Lower leg skin (tissue), 3 donors: ENCODE results near the gene ANKRD13A.

Experiments used
- POLR2A ChIP-seq, 2 donors: fragments of 450-650 bp; IDR thresholded peaks; one replicate each; pipeline ENCODE4 v1.6.1; 2016 to 2017; ENCODE audit warnings: antibody characterized with exemption in 2 of 2, mild to moderate bottlenecking in 1 of 2, moderate library complexity in 1 of 2
- TF ChIP-seq, protein P1 (sequence below), 3 donors: fragments of 450-650 bp; IDR thresholded peaks; one replicate each; pipeline ENCODE4 v1.5.1; 2016; ENCODE audit warnings: antibody characterized with exemption in 3 of 3, mild to moderate bottlenecking in 3 of 3, moderate library complexity in 2 of 3

DNA sequence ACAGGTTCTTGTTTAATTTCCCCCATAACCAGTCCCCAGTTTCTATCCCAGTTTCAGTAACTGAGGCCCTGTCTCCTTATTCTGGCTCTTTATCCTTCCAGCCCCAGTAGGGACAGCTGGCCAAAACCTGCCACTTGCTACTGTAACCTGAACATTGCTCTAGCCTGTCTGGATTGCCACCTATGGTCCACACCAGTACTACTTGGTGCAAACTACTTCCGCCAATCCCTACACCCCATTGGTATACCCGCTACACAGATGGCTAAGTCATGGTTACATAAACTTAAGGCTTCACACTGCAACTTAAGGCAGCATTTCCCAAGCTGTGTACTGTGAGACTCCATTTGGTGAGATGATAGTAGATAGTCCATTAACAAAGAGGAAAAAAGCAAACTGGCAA is 69.4 kb downstream of the ANKRD13A start:
- TF ChIP-seq, protein P1, sequence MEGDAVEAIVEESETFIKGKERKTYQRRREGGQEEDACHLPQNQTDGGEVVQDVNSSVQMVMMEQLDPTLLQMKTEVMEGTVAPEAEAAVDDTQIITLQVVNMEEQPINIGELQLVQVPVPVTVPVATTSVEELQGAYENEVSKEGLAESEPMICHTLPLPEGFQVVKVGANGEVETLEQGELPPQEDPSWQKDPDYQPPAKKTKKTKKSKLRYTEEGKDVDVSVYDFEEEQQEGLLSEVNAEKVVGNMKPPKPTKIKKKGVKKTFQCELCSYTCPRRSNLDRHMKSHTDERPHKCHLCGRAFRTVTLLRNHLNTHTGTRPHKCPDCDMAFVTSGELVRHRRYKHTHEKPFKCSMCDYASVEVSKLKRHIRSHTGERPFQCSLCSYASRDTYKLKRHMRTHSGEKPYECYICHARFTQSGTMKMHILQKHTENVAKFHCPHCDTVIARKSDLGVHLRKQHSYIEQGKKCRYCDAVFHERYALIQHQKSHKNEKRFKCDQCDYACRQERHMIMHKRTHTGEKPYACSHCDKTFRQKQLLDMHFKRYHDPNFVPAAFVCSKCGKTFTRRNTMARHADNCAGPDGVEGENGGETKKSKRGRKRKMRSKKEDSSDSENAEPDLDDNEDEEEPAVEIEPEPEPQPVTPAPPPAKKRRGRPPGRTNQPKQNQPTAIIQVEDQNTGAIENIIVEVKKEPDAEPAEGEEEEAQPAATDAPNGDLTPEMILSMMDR (IDR thresholded peaks at IDR 0.05): no peak
- TF ChIP-seq POLR2A (IDR thresholded peaks at IDR 0.05): no peak
